ENCODE data around the gene DTNB.
"Not testable (repeated sequence)": the region's sequence is repeated elsewhere in the genome, so short reads cannot be mapped to it uniquely, and the experiment has no call there.

DTNB gene

GRCh38 chr2:25411281-25411680, 262.1 kb downstream of the DTNB start:
- TF ChIP-seq CTCF (IDR thresholded peaks at IDR 0.05; ENCODE audit: low read depth, low read length), result no peak
- DNase-seq (ENCODE audit: low read depth in 2 of 2), result no peak
- H3K4me3 ChIP-seq (replicated peaks in 1 of 2; ENCODE audit: low read depth in 2 of 2, low read length in 2 of 2), result no peak overlapping the region

- H3K4me3 ChIP-seq (replicated peaks in 1 of 2; ENCODE audit: low read depth in 2 of 2, low read length in 2 of 2), result no peak overlapping the region
- no peak for TF ChIP-seq CTCF (IDR thresholded peaks at IDR 0.05; ENCODE audit: low read depth, low read length)
- DNase-seq (ENCODE audit: low read depth in 2 of 2), result no peak
Observed at GRCh38 chr2:25410370-25410769, 263.0 kb downstream of the DTNB start.

- DNase-seq (ENCODE audit: low read depth in 2 of 2), result no peak
- no peak for TF ChIP-seq CTCF (IDR thresholded peaks at IDR 0.05; ENCODE audit: low read depth, low read length)
- no peak overlapping the region for H3K4me3 ChIP-seq (replicated peaks in 1 of 2; ENCODE audit: low read depth in 2 of 2, low read length in 2 of 2)
Observed at GRCh38 chr2:25409468-25409867, 263.9 kb downstream of the DTNB start.

- TF ChIP-seq CTCF (IDR thresholded peaks at IDR 0.05; ENCODE audit: low read depth, low read length), result no peak
- DNase-seq (ENCODE audit: low read depth in 2 of 2), result no peak
- no peak overlapping the region for H3K4me3 ChIP-seq (replicated peaks in 1 of 2; ENCODE audit: low read depth in 2 of 2, low read length in 2 of 2)
Observed at GRCh38 chr2:25409044-25409443, 264.3 kb downstream of the DTNB start.

- TF ChIP-seq CTCF (IDR thresholded peaks at IDR 0.05; ENCODE audit: low read depth, low read length), result no peak
- H3K4me3 ChIP-seq (replicated peaks in 1 of 2; ENCODE audit: low read depth in 2 of 2, low read length in 2 of 2), result no peak overlapping the region
- no peak for DNase-seq (ENCODE audit: low read depth in 2 of 2)
Observed at GRCh38 chr2:25405611-25406295, 267.6 kb downstream of the DTNB start.

- not testable (repeated sequence) for DNase-seq (ENCODE audit: low read depth in 2 of 2); H3K4me3 ChIP-seq (replicated peaks in 1 of 2; ENCODE audit: low read depth in 2 of 2, low read length in 2 of 2)
Observed at GRCh38 chr2:25403120-25403760, 270.1 kb downstream of the DTNB start.

- no peak for TF ChIP-seq CTCF (IDR thresholded peaks at IDR 0.05; ENCODE audit: low read depth, low read length)
- DNase-seq (ENCODE audit: low read depth in 2 of 2), result no peak
- no peak overlapping the region for H3K4me3 ChIP-seq (replicated peaks in 1 of 2; ENCODE audit: low read depth in 2 of 2, low read length in 2 of 2)
Observed at GRCh38 chr2:25402477-25402876, 270.9 kb downstream of the DTNB start.

Measured in cardiac fibroblast (primary cell).